Measurements from ENCODE around the gene NLRP1. TPM values are rescaled to one million over a fixed set of nuclear protein-coding genes. Genes with fewer than 3 reads are reported as not detected.

NLRP1 gene
- total and polyA plus RNA-seq, 2 experiments from 2014 or later: 42.9 to 64.8 TPM

DNA sequence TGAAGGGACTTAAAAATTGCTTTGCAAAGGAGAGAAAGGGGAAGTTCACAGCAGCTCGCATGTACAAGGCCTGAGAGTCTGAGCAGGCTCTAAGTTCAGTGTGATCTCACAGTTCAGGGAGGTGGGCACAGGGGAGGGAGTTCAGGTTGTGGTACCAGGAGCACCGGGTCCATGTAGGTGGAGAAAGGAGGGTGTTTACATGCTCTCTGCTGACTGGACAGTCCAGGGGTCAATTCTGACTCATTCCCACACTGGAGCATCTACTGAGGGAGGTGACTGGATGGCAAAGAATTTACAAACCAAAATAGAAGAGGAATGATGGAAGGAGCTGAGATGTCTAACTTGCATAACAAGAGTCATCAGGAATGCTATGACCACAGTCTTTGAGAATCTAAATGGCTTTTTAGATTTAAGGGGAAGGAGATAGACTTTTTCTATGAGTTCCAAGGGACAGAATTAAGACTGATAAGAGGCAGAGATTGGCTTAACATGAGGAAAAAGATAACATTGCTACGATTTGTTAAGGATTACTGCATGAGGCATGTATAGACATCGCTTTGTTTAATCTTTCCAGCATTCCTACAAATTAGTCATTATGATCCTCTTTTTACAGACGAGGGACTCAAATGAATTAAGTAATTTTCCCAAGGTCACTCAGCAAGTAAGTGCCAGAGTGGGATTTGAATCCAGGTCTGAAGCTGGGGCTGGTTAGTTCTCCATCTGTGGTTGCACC lies 68.1 kb downstream of the NLRP1 start:
- Histone ChIP-seq H3K4me3 (no peak overlapping the region), H3K4me1 (ENCODE audit: insufficient read depth) (no peaks in the 10 kb centered on the region), H3K9me2 (replicated peaks; ENCODE audit: insufficient read depth) (no peaks in the 10 kb centered on the region), H3K27me3 (no peaks in the 10 kb centered on the region), H3K27ac (peak overlapping the region; percentile 83), H4K20me1 (ENCODE audit: insufficient read depth, poor library complexity, severe bottlenecking) (no peaks in the 10 kb centered on the region), H3K9me3 (ENCODE audit: low read depth) (no peaks in the 10 kb centered on the region), H3K36me3 (replicated peaks; ENCODE audit: insufficient read depth, low read depth) (no peaks in the 10 kb centered on the region), H3K79me2 (no peaks in the 10 kb centered on the region), H3K4me2 (peak overlapping the region; percentile 12), H2AFZ (no peak overlapping the region)
- TF ChIP-seq CTCF (IDR thresholded peaks at IDR 0.05; ENCODE audit: poor library complexity) (no peak), EZH2 (IDR thresholded peaks at IDR 0.05; ENCODE audit: borderline replicate concordance) (no peak), EZH2phosphoT487 (IDR thresholded peaks at IDR 0.05; ENCODE audit: low read depth, severe bottlenecking, unreplicated experiment) (no peak)
- 38% methylated on average over 5 of the region's 5 CpGs for WGBS (ENCODE audit: low lambda C conversion rate, missing lambda C conversion rate)
- DNase-seq (ENCODE audit: low spot score): peak; percentile 78

- TF ChIP-seq EZH2phosphoT487 (IDR thresholded peaks at IDR 0.05; ENCODE audit: low read depth, severe bottlenecking, unreplicated experiment) (no peak), CTCF (IDR thresholded peaks at IDR 0.05; ENCODE audit: poor library complexity) (no peak), EZH2 (IDR thresholded peaks at IDR 0.05; ENCODE audit: borderline replicate concordance) (no peak)
- no peak overlapping the region for H2AFZ ChIP-seq
- 92% methylated on average over 10 of the region's 10 CpGs for WGBS (ENCODE audit: low lambda C conversion rate, missing lambda C conversion rate)
- no peak for DNase-seq (ENCODE audit: low spot score)
- H3K27ac ChIP-seq: no peak overlapping the region
- no peak overlapping the region for H3K4me3 ChIP-seq
- H3K79me2 ChIP-seq: no peaks in the 10 kb centered on the region
- no peaks in the 10 kb centered on the region for H3K9me2 ChIP-seq (replicated peaks; ENCODE audit: insufficient read depth)
- no peaks in the 10 kb centered on the region for H3K4me1 ChIP-seq (ENCODE audit: insufficient read depth)
- H3K36me3 ChIP-seq (replicated peaks; ENCODE audit: insufficient read depth, low read depth): no peaks in the 10 kb centered on the region
- no peaks in the 10 kb centered on the region for H3K9me3 ChIP-seq (ENCODE audit: low read depth)
- H4K20me1 ChIP-seq (ENCODE audit: insufficient read depth, poor library complexity, severe bottlenecking): no peaks in the 10 kb centered on the region
- no peak overlapping the region for H3K4me2 ChIP-seq
- no peaks in the 10 kb centered on the region for H3K27me3 ChIP-seq
Measured at GRCh38 chr17:5514976-5515375, 69.3 kb downstream of the NLRP1 start.

- no peaks in the 10 kb centered on the region for H3K4me1 ChIP-seq (ENCODE audit: insufficient read depth)
- no peak overlapping the region for H3K27ac ChIP-seq
- no peaks in the 10 kb centered on the region for H4K20me1 ChIP-seq (ENCODE audit: insufficient read depth, poor library complexity, severe bottlenecking)
- H3K27me3 ChIP-seq: no peaks in the 10 kb centered on the region
- no peak overlapping the region for H2AFZ ChIP-seq
- TF ChIP-seq EZH2phosphoT487 (IDR thresholded peaks at IDR 0.05; ENCODE audit: low read depth, severe bottlenecking, unreplicated experiment) (no peak), CTCF (IDR thresholded peaks at IDR 0.05; ENCODE audit: poor library complexity) (no peak), EZH2 (IDR thresholded peaks at IDR 0.05; ENCODE audit: borderline replicate concordance) (no peak)
- no peak overlapping the region for H3K4me3 ChIP-seq
- no peaks in the 10 kb centered on the region for H3K36me3 ChIP-seq (replicated peaks; ENCODE audit: insufficient read depth, low read depth)
- H3K4me2 ChIP-seq: no peak overlapping the region
- H3K9me3 ChIP-seq (ENCODE audit: low read depth): no peaks in the 10 kb centered on the region
- no peaks in the 10 kb centered on the region for H3K79me2 ChIP-seq
- 71% methylated on average over 7 of the region's 7 CpGs for WGBS (ENCODE audit: low lambda C conversion rate, missing lambda C conversion rate)
- no peaks in the 10 kb centered on the region for H3K9me2 ChIP-seq (replicated peaks; ENCODE audit: insufficient read depth)
- no peak for DNase-seq (ENCODE audit: low spot score)
Measured at GRCh38 chr17:5513628-5514027, 70.7 kb downstream of the NLRP1 start.
